ENCODE results near the gene NOC4L.
A peak's percentile ranks its signal among the peaks of the same experiment; 100 is the strongest.

The NOC4L gene

GRCh38 chr12:132199526-132200319 lies 55.5 kb downstream of the NOC4L start:
- peak in 11 of 42 donors; percentile 8 to 64 (median 46) for DNase-seq
- intact Hi-C loops (cut with DNase I) = no loop called here

GRCh38 chr12:132200800-132201199 lies 56.5 kb downstream of the NOC4L start:
- intact Hi-C loops (cut with DNase I) = no loop called here
- DNase-seq = no peak

- intact Hi-C loops (cut with DNase I) = no loop called here
- peak in 1 of 42 donors; percentile 6 for DNase-seq
Observed at GRCh38 chr12:132201391-132202120, 57.3 kb downstream of the NOC4L start.
